OCI-LY7 (cell line): ENCODE measurements around the gene PTPN9. TPM values are rescaled to one million over a fixed set of nuclear protein-coding genes. Genes with fewer than 3 reads are reported as not detected.

Experiments used
- BruUV-seq: library from RNA; stranded (reverse); fragments of 400-500 nt; replicated peaks from 2 replicates; lab custom pipeline; 2021; lab: Mats Ljungman, UMichigan
- CTCF ChIA-PET: fragments of 300-600 bp; sonication (Branson Sonifier 250); formaldehyde crosslinking; loops from one replicate; lab custom pipeline; 2022; ENCODE audit warnings: antibody characterized with exemption; ENCODE audit not compliant: unreplicated experiment; lab: Charles Lee
- POLR2A ChIA-PET: fragments of 300-600 bp; sonication (Branson Sonifier 250); formaldehyde crosslinking; loops from one replicate; lab custom pipeline; 2022; ENCODE audit warnings: antibody characterized with exemption; lab: Charles Lee
- DNase-seq: peaks from one replicate; pipeline ENCODE4 v3.0.0-alpha.2; 2015; ENCODE audit warnings: low spot score
- H2AFZ ChIP-seq: fragments of 200-600 bp; sonication (generic), shearing (Covaris generic); 2 replicates; pipeline ENCODE4 v1.6.1; 2014; ENCODE audit warnings: mild to moderate bottlenecking, antibody characterized with exemption, low read length, moderate library complexity
- H3K27ac ChIP-seq: fragments of 200-600 bp; sonication (generic); 2 replicates; pipeline ENCODE4 v1.5.1; 2014; ENCODE audit warnings: mixed run types, low read depth, mild to moderate bottlenecking, moderate library complexity, low read length, inconsistent platforms; ENCODE audit not compliant: poor library complexity, severe bottlenecking
- H3K36me3 ChIP-seq: fragments of 200-600 bp; sonication (generic); 2 replicates; pipeline ENCODE4 v1.6.1; 2014; ENCODE audit warnings: mild to moderate bottlenecking, antibody characterized with exemption, low read length, moderate library complexity, mixed read lengths; ENCODE audit not compliant: insufficient read depth
- H3K4me1 ChIP-seq: fragments of 200-600 bp; sonication (generic); 2 replicates; pipeline ENCODE4 v1.5.1; 2014; ENCODE audit warnings: mild to moderate bottlenecking, low read length; ENCODE audit not compliant: insufficient read depth, poor library complexity, severe bottlenecking
- H3K4me2 ChIP-seq: fragments of 200-600 bp; sonication (generic); 2 replicates; pipeline ENCODE4 v1.6.1; 2014; ENCODE audit warnings: mild to moderate bottlenecking, low read length
- H3K4me3 ChIP-seq: fragments of 200-600 bp; sonication (generic); 2 replicates; pipeline ENCODE4 v1.5.1; 2014; ENCODE audit warnings: mild to moderate bottlenecking, low read depth, low read length; ENCODE audit not compliant: poor library complexity, severe bottlenecking
- H3K79me2 ChIP-seq: fragments of 200-600 bp; sonication (generic); 2 replicates; pipeline ENCODE4 v1.6.1; 2016; ENCODE audit warnings: low read depth, mild to moderate bottlenecking, low read length, moderate library complexity, mixed read lengths; ENCODE audit not compliant: insufficient read depth
- H3K9me2 ChIP-seq: fragments of 200-600 bp; sonication (generic); 2 replicates; pipeline ENCODE4 v1.6.1; 2016; ENCODE audit warnings: mild to moderate bottlenecking, low read length, mixed read lengths; ENCODE audit not compliant: insufficient read depth
- H3K9me3 ChIP-seq: fragments of 200-600 bp; sonication (generic); 2 replicates; pipeline ENCODE4 v1.6.1; 2014; ENCODE audit warnings: mild to moderate bottlenecking, mixed run types, low read length, mixed read lengths
- H4K20me1 ChIP-seq: fragments of 200-600 bp; sonication (generic); 2 replicates; pipeline ENCODE4 v1.6.1; 2014; ENCODE audit warnings: mild to moderate bottlenecking, antibody characterized with exemption, low read length, moderate library complexity, mixed read lengths; ENCODE audit not compliant: insufficient read depth
- EZH2phosphoT487 ChIP-seq: fragments of 200-600 bp; sonication (generic); IDR thresholded peaks from 2 replicates; pipeline ENCODE4 v1.6.1; 2018; ENCODE audit warnings: low read depth, borderline replicate concordance, mild to moderate bottlenecking, mixed run types, antibody characterized with exemption, low read length, moderate library complexity, mixed read lengths
- intact Hi-C: fragments of 100-400 bp; cut with micrococcal nuclease; formaldehyde crosslinking; loops from one replicate; pipeline ENCODE4 v1.10.0; 2022; ENCODE audit not compliant: unreplicated experiment
- total RNA-seq, 2 experiments: library from RNA; depleted of rRNA in 1 of 2; stranded (reverse); fragments of >200 nt in 1 of 2; shearing (Covaris generic) in 1 of 2; gene quantifications; 2 replicates each; pipeline ENCODE4 v1.2.3, GENCODE V29; 2014 to 2022
- TF ChIP-seq, protein P1 (sequence below): fragments of 200-600 bp; sonication (generic); conservative IDR thresholded peaks from 2 replicates; pipeline ENCODE4 v1.5.1; 2014; ENCODE audit warnings: mild to moderate bottlenecking, antibody characterized with exemption, low read length, moderate library complexity, mixed read lengths

PTPN9 gene
- total RNA-seq, 2 experiments from 2014 or later, result 16.5 to 38.5 TPM

GRCh38 chr15:75594276-75594675 lies 15.2 kb upstream of the PTPN9 start:
- TF ChIP-seq, protein P1, sequence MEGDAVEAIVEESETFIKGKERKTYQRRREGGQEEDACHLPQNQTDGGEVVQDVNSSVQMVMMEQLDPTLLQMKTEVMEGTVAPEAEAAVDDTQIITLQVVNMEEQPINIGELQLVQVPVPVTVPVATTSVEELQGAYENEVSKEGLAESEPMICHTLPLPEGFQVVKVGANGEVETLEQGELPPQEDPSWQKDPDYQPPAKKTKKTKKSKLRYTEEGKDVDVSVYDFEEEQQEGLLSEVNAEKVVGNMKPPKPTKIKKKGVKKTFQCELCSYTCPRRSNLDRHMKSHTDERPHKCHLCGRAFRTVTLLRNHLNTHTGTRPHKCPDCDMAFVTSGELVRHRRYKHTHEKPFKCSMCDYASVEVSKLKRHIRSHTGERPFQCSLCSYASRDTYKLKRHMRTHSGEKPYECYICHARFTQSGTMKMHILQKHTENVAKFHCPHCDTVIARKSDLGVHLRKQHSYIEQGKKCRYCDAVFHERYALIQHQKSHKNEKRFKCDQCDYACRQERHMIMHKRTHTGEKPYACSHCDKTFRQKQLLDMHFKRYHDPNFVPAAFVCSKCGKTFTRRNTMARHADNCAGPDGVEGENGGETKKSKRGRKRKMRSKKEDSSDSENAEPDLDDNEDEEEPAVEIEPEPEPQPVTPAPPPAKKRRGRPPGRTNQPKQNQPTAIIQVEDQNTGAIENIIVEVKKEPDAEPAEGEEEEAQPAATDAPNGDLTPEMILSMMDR, result no peak
- TF ChIP-seq EZH2phosphoT487, result no peak
- BruUV-seq, result no TSS peak
- H4K20me1 ChIP-seq, result no peaks in the 10 kb centered on the region

DNA sequence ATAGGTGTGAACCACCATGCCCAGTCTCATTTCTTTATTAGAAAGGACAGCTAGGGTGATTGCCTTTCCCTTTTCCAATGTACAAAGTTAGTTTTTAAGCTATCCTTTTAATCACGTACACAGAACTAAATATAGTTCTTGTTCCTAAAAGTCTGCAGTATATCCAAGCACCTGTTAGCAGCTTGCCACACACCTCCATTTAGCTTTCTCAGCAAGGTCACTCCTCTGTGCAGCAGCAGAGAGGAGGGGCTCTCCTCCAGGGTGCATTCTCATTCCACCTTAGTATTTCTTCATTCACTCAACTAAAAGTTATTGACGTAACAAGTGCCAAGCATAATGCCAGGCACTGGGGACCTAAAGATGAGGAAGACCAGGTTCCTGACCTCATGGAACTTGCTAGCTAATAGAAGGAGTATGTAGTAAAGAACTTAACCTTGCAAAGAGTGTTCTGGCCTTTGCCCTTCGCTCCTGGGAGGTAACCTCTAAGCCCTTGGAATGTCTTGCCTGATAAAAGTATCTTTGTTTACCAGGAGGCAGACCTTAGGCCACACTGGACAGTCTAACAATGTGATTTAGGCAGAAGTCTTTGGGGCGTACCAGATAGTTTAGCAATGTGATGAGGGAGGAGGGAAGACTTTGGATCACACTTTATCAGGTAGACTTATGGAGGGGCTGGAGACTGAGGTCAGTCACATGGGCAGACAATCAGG lies 12.7 kb upstream of the PTPN9 start:
- POLR2A ChIA-PET, result interaction anchor here (0.9 kb wide), 1 partner anchor 63 kb away, joined by 4 read pairs; no protein-coding TSS in a partner anchor
- Histone ChIP-seq H3K27ac (no peak overlapping the region), H4K20me1 (no peaks in the 10 kb centered on the region), H3K4me2 (no peak overlapping the region), H3K79me2 (no peaks in the 10 kb centered on the region), H2AFZ (no peak overlapping the region), H3K4me1 (no peaks in the 10 kb centered on the region), H3K4me3 (no peak overlapping the region), H3K36me3 (peaks cover 47% of the 10 kb centered on the region), H3K9me2 (no peaks in the 10 kb centered on the region), H3K9me3 (no peaks in the 10 kb centered on the region)
- CTCF ChIA-PET, result no interaction called here
- intact Hi-C loops, result no loop called here
- no peak for DNase-seq
- TF ChIP-seq, protein P1, result no peak
- TF ChIP-seq EZH2phosphoT487, result no peak
- no TSS peak for BruUV-seq

More at GRCh38 chr15:75594276-75594675, 15.2 kb upstream of the PTPN9 start:
- Histone ChIP-seq H3K36me3 (peaks cover 63% of the 10 kb centered on the region), H3K4me2 (no peak overlapping the region), H2AFZ (no peak overlapping the region), H3K4me3 (no peak overlapping the region), H3K9me3 (no peaks in the 10 kb centered on the region), H3K27ac (no peak overlapping the region), H3K9me2 (no peaks in the 10 kb centered on the region), H3K4me1 (no peaks in the 10 kb centered on the region), H3K79me2 (no peaks in the 10 kb centered on the region)
- ChIA-PET CTCF (no interaction called here), POLR2A (interaction anchor here (0.7 kb wide), 1 partner anchor 226 kb away, joined by 3 read pairs; the partner anchor contains the start of gene MAN2C1)
- intact Hi-C loops, result no loop called here
- DNase-seq, result no peak

DNA sequence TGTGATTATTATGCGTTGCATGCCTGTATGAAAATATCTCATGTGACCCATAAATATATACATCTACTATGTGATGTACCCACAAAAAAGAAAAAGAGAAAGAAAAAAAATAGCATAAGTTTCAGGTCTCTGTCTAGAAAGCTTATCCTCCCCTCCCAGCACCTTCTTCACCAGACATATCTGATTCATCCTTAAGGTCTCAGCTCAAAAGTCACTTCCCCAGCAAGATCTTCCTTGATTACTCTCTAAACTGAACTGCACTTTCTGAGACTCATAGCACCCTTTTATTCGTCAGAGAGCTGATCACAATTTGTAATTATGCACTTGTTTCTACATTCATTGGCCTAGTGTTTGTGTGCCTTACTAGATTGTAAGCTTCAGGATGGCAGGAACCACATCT lies 11.1 kb upstream of the PTPN9 start:
- no peak overlapping the region for H3K4me3 ChIP-seq
- no peaks in the 10 kb centered on the region for H3K4me1 ChIP-seq
- H3K9me3 ChIP-seq, result no peaks in the 10 kb centered on the region
- intact Hi-C loops, result no loop called here
- ChIA-PET CTCF (no interaction called here), POLR2A (interaction anchor here (0.6 kb wide), 1 partner anchor 98 kb away, joined by 3 read pairs; no protein-coding TSS in a partner anchor)
- BruUV-seq, result no TSS peak
- no peak overlapping the region for H3K4me2 ChIP-seq
- H3K79me2 ChIP-seq, result no peaks in the 10 kb centered on the region
- no peak for DNase-seq
- TF ChIP-seq, protein P1, result no peak
- TF ChIP-seq EZH2phosphoT487, result no peak
- H4K20me1 ChIP-seq, result no peaks in the 10 kb centered on the region
- H3K36me3 ChIP-seq, result peaks cover 31% of the 10 kb centered on the region
- no peak overlapping the region for H2AFZ ChIP-seq
- H3K27ac ChIP-seq, result no peak overlapping the region
- no peaks in the 10 kb centered on the region for H3K9me2 ChIP-seq
